ENCODE results near the gene NSG1.

Gene NSG1

GRCh38 chr4:4408576-4409335, 21.9 kb downstream of the NSG1 start:
- Histone ChIP-seq H2BK5ac (ENCODE audit: low read length) (no peak overlapping the region), H3K4me3 (ENCODE audit: low read length) (no peak overlapping the region), H3K4me2 (ENCODE audit: low read length) (no peak overlapping the region), H3K56ac (ENCODE audit: low read length) (no peak overlapping the region), H3K18ac (ENCODE audit: low read length) (no peak overlapping the region), H3K27ac (ENCODE audit: low read depth, low read length) (no peak overlapping the region), H2BK120ac (ENCODE audit: low read depth, low read length) (no peak overlapping the region), H2BK15ac (replicated peaks; ENCODE audit: low read depth) (no peak overlapping the region), H3K4me1 (ENCODE audit: control insufficient read depth, low read depth, low read length) (no peaks in the 10 kb centered on the region), H3K23ac (ENCODE audit: low read length) (no peak overlapping the region), H3K36me3 (ENCODE audit: control insufficient read depth, insufficient read depth, low read length) (no peaks in the 10 kb centered on the region), H4K5ac (ENCODE audit: low read length) (no peak overlapping the region), H2AK5ac (ENCODE audit: low read length) (no peak overlapping the region), H3K79me2 (ENCODE audit: control insufficient read depth, insufficient read depth, low read length) (no peaks in the 10 kb centered on the region), H3K4ac (ENCODE audit: low read depth, low read length) (no peak overlapping the region), H3K79me1 (ENCODE audit: low read length) (no peaks in the 10 kb centered on the region), H3K27me3 (ENCODE audit: insufficient read depth, low read length, poor library complexity) (no peaks in the 10 kb centered on the region), H3K9ac (ENCODE audit: low read length) (no peak overlapping the region), H4K8ac (ENCODE audit: low read depth, low read length) (no peak overlapping the region)
- DNase-seq = no peak
- WGBS (ENCODE audit: extremely low coverage, insufficient coverage, low lambda C conversion rate) = no CpG with 5 or more reads among the region's 23 CpGs

- no peak overlapping the region for H2BK15ac ChIP-seq (replicated peaks; ENCODE audit: low read depth)
- H3K56ac ChIP-seq (ENCODE audit: low read length) = no peak overlapping the region
- no peaks in the 10 kb centered on the region for H3K4me1 ChIP-seq (ENCODE audit: control insufficient read depth, low read depth, low read length)
- WGBS (ENCODE audit: extremely low coverage, insufficient coverage, low lambda C conversion rate) = no CpG with 5 or more reads among the region's 23 CpGs
- no peak overlapping the region for H2AK5ac ChIP-seq (ENCODE audit: low read length)
- H3K23ac ChIP-seq (ENCODE audit: low read length) = no peak overlapping the region
- H3K9ac ChIP-seq (ENCODE audit: low read length) = no peak overlapping the region
- no peaks in the 10 kb centered on the region for H3K36me3 ChIP-seq (ENCODE audit: control insufficient read depth, insufficient read depth, low read length)
- no peak for DNase-seq
- H3K4me2 ChIP-seq (ENCODE audit: low read length) = no peak overlapping the region
- no peaks in the 10 kb centered on the region for H3K79me2 ChIP-seq (ENCODE audit: control insufficient read depth, insufficient read depth, low read length)
- H3K27ac ChIP-seq (ENCODE audit: low read depth, low read length) = no peak overlapping the region
- H3K79me1 ChIP-seq (ENCODE audit: low read length) = no peaks in the 10 kb centered on the region
- no peak overlapping the region for H3K18ac ChIP-seq (ENCODE audit: low read length)
- no peak overlapping the region for H3K4ac ChIP-seq (ENCODE audit: low read depth, low read length)
- no peak overlapping the region for H2BK120ac ChIP-seq (ENCODE audit: low read depth, low read length)
- no peak overlapping the region for H3K4me3 ChIP-seq (ENCODE audit: low read length)
- H3K27me3 ChIP-seq (ENCODE audit: insufficient read depth, low read length, poor library complexity) = no peaks in the 10 kb centered on the region
- no peak overlapping the region for H4K8ac ChIP-seq (ENCODE audit: low read depth, low read length)
- no peak overlapping the region for H4K5ac ChIP-seq (ENCODE audit: low read length)
- H2BK5ac ChIP-seq (ENCODE audit: low read length) = no peak overlapping the region
Observed at GRCh38 chr4:4409416-4410115, 22.7 kb downstream of the NSG1 start.

- H3K79me1 ChIP-seq (ENCODE audit: low read length) = no peaks in the 10 kb centered on the region
- H3K36me3 ChIP-seq (ENCODE audit: control insufficient read depth, insufficient read depth, low read length) = no peaks in the 10 kb centered on the region
- no peaks in the 10 kb centered on the region for H3K27me3 ChIP-seq (ENCODE audit: insufficient read depth, low read length, poor library complexity)
- H3K4me2 ChIP-seq (ENCODE audit: low read length) = no peak overlapping the region
- H2AK5ac ChIP-seq (ENCODE audit: low read length) = no peak overlapping the region
- no CpG with 5 or more reads among the region's 15 CpGs for WGBS (ENCODE audit: extremely low coverage, insufficient coverage, low lambda C conversion rate)
- H3K79me2 ChIP-seq (ENCODE audit: control insufficient read depth, insufficient read depth, low read length) = no peaks in the 10 kb centered on the region
- no peak for DNase-seq
- no peak overlapping the region for H4K8ac ChIP-seq (ENCODE audit: low read depth, low read length)
- no peak overlapping the region for H3K27ac ChIP-seq (ENCODE audit: low read depth, low read length)
- no peak overlapping the region for H3K4ac ChIP-seq (ENCODE audit: low read depth, low read length)
- H2BK15ac ChIP-seq (replicated peaks; ENCODE audit: low read depth) = no peak overlapping the region
- H3K4me3 ChIP-seq (ENCODE audit: low read length) = no peak overlapping the region
- H2BK5ac ChIP-seq (ENCODE audit: low read length) = no peak overlapping the region
- H3K18ac ChIP-seq (ENCODE audit: low read length) = no peak overlapping the region
- H3K4me1 ChIP-seq (ENCODE audit: control insufficient read depth, low read depth, low read length) = no peaks in the 10 kb centered on the region
- no peak overlapping the region for H3K56ac ChIP-seq (ENCODE audit: low read length)
- no peak overlapping the region for H4K5ac ChIP-seq (ENCODE audit: low read length)
- no peak overlapping the region for H3K9ac ChIP-seq (ENCODE audit: low read length)
- H3K23ac ChIP-seq (ENCODE audit: low read length) = no peak overlapping the region
- no peak overlapping the region for H2BK120ac ChIP-seq (ENCODE audit: low read depth, low read length)
Observed at GRCh38 chr4:4410271-4410670, 23.4 kb downstream of the NSG1 start.

DNA sequence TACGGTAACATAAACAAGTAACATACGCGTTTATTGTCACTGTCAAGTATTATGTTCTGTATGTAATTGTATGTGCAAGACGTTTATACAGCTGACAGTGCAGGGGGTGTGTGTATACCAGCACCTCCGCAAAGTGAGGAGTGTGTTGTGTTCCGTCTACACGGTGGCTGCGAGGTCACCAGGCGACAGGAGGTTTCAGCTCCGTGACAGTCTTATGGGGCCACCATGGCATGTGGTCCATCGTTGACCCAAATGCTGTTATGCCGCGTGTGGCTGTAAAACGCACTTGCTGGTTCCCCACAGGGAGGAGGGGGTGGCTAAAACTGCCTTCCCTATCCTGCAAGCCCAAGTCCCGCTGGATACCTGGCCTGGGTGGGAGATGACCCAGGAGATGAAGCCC, 25.0 kb downstream of the NSG1 start:
- H4K8ac ChIP-seq (ENCODE audit: low read depth, low read length) = no peak overlapping the region
- H3K4me2 ChIP-seq (ENCODE audit: low read length) = no peak overlapping the region
- no CpG with 5 or more reads among the region's 15 CpGs for WGBS (ENCODE audit: extremely low coverage, insufficient coverage, low lambda C conversion rate)

GRCh38 chr4:4412641-4413372, 25.9 kb downstream of the NSG1 start:
- H3K27ac ChIP-seq (ENCODE audit: low read depth, low read length) = no peak overlapping the region
- DNase-seq = no peak

More for the DNA sequence above, 25.0 kb downstream of the NSG1 start:
- Histone ChIP-seq H3K27me3 (ENCODE audit: insufficient read depth, low read length, poor library complexity) (no peaks in the 10 kb centered on the region), H4K5ac (ENCODE audit: low read length) (no peak overlapping the region), H3K27ac (ENCODE audit: low read depth, low read length) (no peak overlapping the region), H2BK120ac (ENCODE audit: low read depth, low read length) (no peak overlapping the region), H3K23ac (ENCODE audit: low read length) (no peak overlapping the region), H2BK5ac (ENCODE audit: low read length) (no peak overlapping the region), H2BK15ac (replicated peaks; ENCODE audit: low read depth) (no peak overlapping the region), H3K4ac (ENCODE audit: low read depth, low read length) (no peak overlapping the region), H3K79me1 (ENCODE audit: low read length) (no peaks in the 10 kb centered on the region), H3K36me3 (ENCODE audit: control insufficient read depth, insufficient read depth, low read length) (no peaks in the 10 kb centered on the region), H3K4me1 (ENCODE audit: control insufficient read depth, low read depth, low read length) (peaks cover 1% of the 10 kb centered on the region), H2AK5ac (ENCODE audit: low read length) (no peak overlapping the region), H3K56ac (ENCODE audit: low read length) (no peak overlapping the region), H3K79me2 (ENCODE audit: control insufficient read depth, insufficient read depth, low read length) (no peaks in the 10 kb centered on the region), H3K4me3 (ENCODE audit: low read length) (no peak overlapping the region), H3K18ac (ENCODE audit: low read length) (no peak overlapping the region), H3K9ac (ENCODE audit: low read length) (no peak overlapping the region)
- DNase-seq = no peak

More at GRCh38 chr4:4412641-4413372, 25.9 kb downstream of the NSG1 start:
- no peak overlapping the region for H3K4ac ChIP-seq (ENCODE audit: low read depth, low read length)
- no peaks in the 10 kb centered on the region for H3K36me3 ChIP-seq (ENCODE audit: control insufficient read depth, insufficient read depth, low read length)
- no peak overlapping the region for H3K9ac ChIP-seq (ENCODE audit: low read length)
- H3K56ac ChIP-seq (ENCODE audit: low read length) = no peak overlapping the region
- H3K4me1 ChIP-seq (ENCODE audit: control insufficient read depth, low read depth, low read length) = peaks cover 2% of the 10 kb centered on the region
- no CpG with 5 or more reads among the region's 19 CpGs for WGBS (ENCODE audit: extremely low coverage, insufficient coverage, low lambda C conversion rate)
- no peaks in the 10 kb centered on the region for H3K79me2 ChIP-seq (ENCODE audit: control insufficient read depth, insufficient read depth, low read length)
- no peak overlapping the region for H3K23ac ChIP-seq (ENCODE audit: low read length)
- H3K18ac ChIP-seq (ENCODE audit: low read length) = no peak overlapping the region
- H2BK120ac ChIP-seq (ENCODE audit: low read depth, low read length) = no peak overlapping the region
- H3K27me3 ChIP-seq (ENCODE audit: insufficient read depth, low read length, poor library complexity) = no peaks in the 10 kb centered on the region
- no peak overlapping the region for H2AK5ac ChIP-seq (ENCODE audit: low read length)
- H4K5ac ChIP-seq (ENCODE audit: low read length) = no peak overlapping the region
- H3K4me2 ChIP-seq (ENCODE audit: low read length) = no peak overlapping the region
- H4K8ac ChIP-seq (ENCODE audit: low read depth, low read length) = no peak overlapping the region
- no peaks in the 10 kb centered on the region for H3K79me1 ChIP-seq (ENCODE audit: low read length)
- no peak overlapping the region for H2BK15ac ChIP-seq (replicated peaks; ENCODE audit: low read depth)
- no peak overlapping the region for H3K4me3 ChIP-seq (ENCODE audit: low read length)
- H2BK5ac ChIP-seq (ENCODE audit: low read length) = no peak overlapping the region
